HepG2 (cell line): ENCODE results near the gene ZNF396. TPM values are rescaled to one million over a fixed set of nuclear protein-coding genes. Genes with fewer than 3 reads are reported as not detected.

Experiments used
- ATAC-seq: fragments of 200-7000 bp; cut with Tn5 transposase; 3 replicates; pipeline ENCODE4 v1.9.1; 2020; ENCODE audit warnings: mild to moderate bottlenecking, moderate library complexity
- BruUV-seq: library from RNA; stranded (reverse); fragments of 400-500 nt; replicated peaks from 2 replicates; lab custom pipeline; 2021; lab: Mats Ljungman, UMichigan
- CTCF ChIA-PET: fragments of 300-600 bp; formaldehyde crosslinking; extraction: SDS; loops from one replicate; lab custom pipeline; 2021; ENCODE audit warnings: low total read pairs, inconsistent platforms, low intra/inter-chr PET ratio; lab: Yijun Ruan, JAX
- POLR2A ChIA-PET: fragments of 350-600 bp; sonication (Branson Sonifier 250); formaldehyde crosslinking; loops from one replicate; lab custom pipeline; 2020; ENCODE audit warnings: antibody characterized with exemption, inconsistent platforms; lab: Yijun Ruan, JAX
- DNase-seq: peaks from one replicate; pipeline ENCODE4 v3.0.0-alpha.2; 2015; ENCODE audit warnings: low spot score
- FAIRE-seq: peaks from 3 replicates; lab custom pipeline; 2011; peaks lifted over from hg19 to GRCh38; lab: Jason Lieb, UNC
- H2AFZ ChIP-seq: one replicate; pipeline ENCODE4 v1.6.1; 2011; ENCODE audit warnings: low read length, inconsistent platforms
- H3K27ac ChIP-seq: fragments of 300-600 bp; 3 replicates; pipeline ENCODE4 v1.8.0; 2011; ENCODE audit warnings: mixed run types, mild to moderate bottlenecking, mixed read lengths, low read length, inconsistent platforms; ENCODE audit not compliant: insufficient read depth; ENCODE audit errors: extremely low read length
- H3K27me3 ChIP-seq, 2 experiments: fragments of 200-600 bp in 1 of 2; 2 replicates in 1 of 2; 3 replicates in 1 of 2; pipeline versions ENCODE4 v1.6.0 to v1.8.0; 2011; ENCODE audit warnings: low read length in 2 of 2, mild to moderate bottlenecking in 2 of 2, moderate library complexity in 2 of 2, inconsistent platforms in 1 of 2; ENCODE audit not compliant: insufficient read depth in 2 of 2, control insufficient read depth in 1 of 2
- H3K36me3 ChIP-seq, 2 experiments: fragments of 200-600 bp in 1 of 2; replicated peaks in 1 of 2; 2 replicates in 1 of 2; 3 replicates in 1 of 2; pipeline versions ENCODE4 v1.5.1 to v1.8.0; 2011; ENCODE audit warnings: low read length in 2 of 2, inconsistent platforms in 1 of 2; ENCODE audit not compliant: insufficient read depth in 2 of 2, control insufficient read depth in 1 of 2
- H3K4me1 ChIP-seq: 2 replicates; pipeline ENCODE4 v1.5.1; 2012; ENCODE audit warnings: low read length, inconsistent platforms; ENCODE audit not compliant: insufficient read depth
- H3K4me2 ChIP-seq: 2 replicates; pipeline ENCODE4 v1.6.0; 2011; ENCODE audit warnings: low read depth, low read length, inconsistent platforms
- H3K4me3 ChIP-seq, 3 experiments: fragments of 200-600 bp in 1 of 3; sonication (generic), shearing (Covaris generic) in 1 of 3; replicated peaks in 1 of 3; 2 replicates each; pipeline ENCODE4 v1.5.1; 2011 to 2016; ENCODE audit warnings: low read length in 3 of 3, inconsistent platforms in 2 of 3, low read depth in 2 of 3, mild to moderate bottlenecking in 2 of 3, control low read depth in 1 of 3, mixed read lengths in 1 of 3; ENCODE audit not compliant: insufficient read depth in 1 of 3
- H3K79me2 ChIP-seq: one replicate; pipeline ENCODE4 v1.6.1; 2011; ENCODE audit warnings: low read length, inconsistent platforms; ENCODE audit not compliant: insufficient read depth
- H3K9ac ChIP-seq: 2 replicates; pipeline ENCODE4 v1.6.0; 2011; ENCODE audit warnings: mild to moderate bottlenecking, low read depth, low read length, inconsistent platforms; ENCODE audit not compliant: insufficient read depth
- H3K9me3 ChIP-seq: 2 replicates; pipeline ENCODE4 v1.5.1; 2012; ENCODE audit warnings: mild to moderate bottlenecking, low read length
- H4K20me1 ChIP-seq: 2 replicates; pipeline ENCODE4 v1.6.0; 2011; ENCODE audit warnings: inconsistent platforms, mild to moderate bottlenecking, low read length, moderate library complexity; ENCODE audit not compliant: insufficient read depth
- BHLHE40 ChIP-seq: IDR thresholded peaks from 2 replicates; pipeline ENCODE4 v1.6.1; 2011; ENCODE audit warnings: low read length, improper control_type of control experiment
- DR1 ChIP-seq: sonication (generic); formaldehyde crosslinking; IDR thresholded peaks from 2 replicates; pipeline ENCODE4 v1.8.0; 2021; ENCODE audit warnings: mild to moderate bottlenecking, missing genetic modification reagents, inconsistent platforms
- HINFP ChIP-seq: sonication (generic); formaldehyde crosslinking; IDR thresholded peaks from 2 replicates; pipeline ENCODE4 v1.4.0; 2020; ENCODE audit warnings: low read depth, mild to moderate bottlenecking, missing genetic modification reagents
- KDM1A ChIP-seq: IDR thresholded peaks from 2 replicates; pipeline ENCODE4 v1.6.1; 2016; ENCODE audit warnings: missing compliant biosample characterization
- MAF1 ChIP-seq: sonication (generic); formaldehyde crosslinking; IDR thresholded peaks from 2 replicates; pipeline ENCODE4 v1.5.0; 2020; ENCODE audit warnings: missing genetic modification reagents, borderline replicate concordance
- MEF2D ChIP-seq: sonication (generic); formaldehyde crosslinking; IDR thresholded peaks from 2 replicates; pipeline ENCODE4 v1.5.1; 2020; ENCODE audit warnings: mild to moderate bottlenecking, missing genetic modification reagents
- MXD1 ChIP-seq: sonication (generic); formaldehyde crosslinking; IDR thresholded peaks from 2 replicates; pipeline ENCODE4 v1.4.0; 2020; ENCODE audit warnings: mild to moderate bottlenecking, missing genetic modification reagents
- RORA ChIP-seq: sonication (generic); formaldehyde crosslinking; IDR thresholded peaks from 2 replicates; pipeline ENCODE4 v1.5.0; 2020; ENCODE audit warnings: mild to moderate bottlenecking, missing genetic modification reagents, moderate library complexity
- SATB2 ChIP-seq: sonication (generic); formaldehyde crosslinking; IDR thresholded peaks from 2 replicates; pipeline ENCODE4 v1.5.0; 2020; ENCODE audit warnings: missing genetic modification reagents
- TEAD2 ChIP-seq: sonication (generic); formaldehyde crosslinking; IDR thresholded peaks from 2 replicates; pipeline ENCODE4 v1.9.0; 2021; ENCODE audit warnings: missing genetic modification reagents
- ZMYM2 ChIP-seq: sonication (generic); formaldehyde crosslinking; IDR thresholded peaks from 2 replicates; pipeline ENCODE4 v1.8.0; 2022; ENCODE audit warnings: mild to moderate bottlenecking, missing genetic modification reagents
- ZNF30 ChIP-seq: sonication (generic); formaldehyde crosslinking; IDR thresholded peaks from 2 replicates; pipeline ENCODE4 v1.5.0; 2020; ENCODE audit warnings: mild to moderate bottlenecking, missing genetic modification reagents
- ZNF598 ChIP-seq: sonication (generic); formaldehyde crosslinking; IDR thresholded peaks from 2 replicates; pipeline ENCODE4 v1.5.1; 2020; ENCODE audit warnings: mild to moderate bottlenecking, missing genetic modification reagents, borderline replicate concordance
- ZNF776 ChIP-seq: sonication (generic); formaldehyde crosslinking; IDR thresholded peaks from 2 replicates; pipeline ENCODE4 v1.4.0; 2020; ENCODE audit warnings: mild to moderate bottlenecking, missing genetic modification reagents
- WGBS: methylation state at CpG from one replicate; pipeline ENCODE4 v1.1.6; 2017; ENCODE audit warnings: low lambda C conversion rate; 5-methylcytosine and 5-hydroxymethylcytosine counted together
- in situ Hi-C: cut with HindIII; loops from 2 replicates; pipeline ENCODE4 v1.10.0; 2017; ENCODE audit warnings: low pct_unique_long_range_greater_than_20kb; ENCODE audit not compliant: extremely low pct_ligation_motif_present
- intact Hi-C: fragments of 100-400 bp; cut with micrococcal nuclease; formaldehyde crosslinking; loops from one replicate; pipeline ENCODE4 v1.10.0; 2022; ENCODE audit not compliant: unreplicated experiment
- polyA plus RNA-seq, 8 experiments: library from polyadenylated mRNA; depleted of rRNA in 3 of 8; stranded (reverse) in 7 of 8; unstranded in 1 of 8; fragments of >200 nt; fragmentation: Illumina TruSeq in 4 of 8; extraction: Trizol in 4 of 8; gene quantifications; 2 replicates each; pipeline versions ENCODE4 v1.2.1 to v1.2.3, GENCODE V29; 2011 to 2016; ENCODE audit warnings: low read depth in 4 of 8, missing spikeins in 1 of 8, mixed read lengths in 1 of 8; ENCODE audit not compliant: insufficient read depth in 1 of 8
- total RNA-seq, 5 experiments: library from RNA; depleted of rRNA; stranded (reverse); fragments of >200 nt; fragmentation: Illumina TruSeq; extraction: Trizol; gene quantifications; 2 replicates each; pipeline ENCODE4 v1.2.3, GENCODE V29; 2016; ENCODE audit warnings: low read depth in 1 of 5

The ZNF396 gene
- total and polyA plus RNA-seq, 2 of the 13 experiments (the other 11 are each of a cell fraction or from before 2014, with no cell fraction given), result 0.25 to 0.75 TPM

- BruUV-seq, result no TSS peak
- no peak overlapping the region for H3K4me3 ChIP-seq
- intact Hi-C loops, result no loop called here
- DNase-seq (no peak), FAIRE-seq (no peak), ATAC-seq (no peak)
- POLR2A ChIA-PET, result no interaction called here
- CTCF ChIA-PET, result no interaction called here
- no peak overlapping the region for H3K27ac ChIP-seq
- H2AFZ ChIP-seq, result no peak overlapping the region
- TF ChIP-seq SATB2 (CRISPR knock-in tag) (no peak), ZNF30 (no peak), HINFP (CRISPR knock-in tag) (no peak), ZMYM2 (CRISPR knock-in tag) (no peak), TEAD2 (CRISPR knock-in tag) (no peak), DR1 (CRISPR knock-in tag) (no peak), KDM1A (CRISPR knock-in tag) (no peak), MXD1 (CRISPR knock-in tag) (no peak), MEF2D (CRISPR knock-in tag) (no peak), RORA (no peak), MAF1 (CRISPR knock-in tag) (no peak), ZNF776 (no peak), ZNF598 (CRISPR knock-in tag) (no peak), BHLHE40 (no peak)
- no peak overlapping the region for H3K4me2 ChIP-seq
- no peaks in the 10 kb centered on the region for H3K79me2 ChIP-seq
- H3K9ac ChIP-seq, result no peak overlapping the region
- H3K9me3 ChIP-seq, result no peaks in the 10 kb centered on the region
- no peaks in the 10 kb centered on the region for H3K4me1 ChIP-seq
- in situ Hi-C loops, result loop anchor here (25.0 kb wide), 1 partner anchor 564 kb away; the partner anchor contains the start of gene RMP24
- H3K27me3 ChIP-seq, result no peaks in the 10 kb centered on the region
- no peaks in the 10 kb centered on the region for H3K36me3 ChIP-seq
- H4K20me1 ChIP-seq, result no peaks in the 10 kb centered on the region
- 43% methylated on average over 2 of the region's 2 CpGs for WGBS
These were observed 20.8 kb upstream of the ZNF396 start for GRCh38 chr18:35397976-35398375.
